GM12891 (cell line): Measurements from ENCODE around the gene ZNF287.

Experiments used
- PAX5 ChIP-seq: IDR thresholded peaks from 2 replicates; pipeline ENCODE4 v1.6.1; 2011; ENCODE audit warnings: low read length, moderate library complexity, mild to moderate bottlenecking; ENCODE audit not compliant: insufficient read depth, severe bottlenecking
- POLR2A ChIP-seq: IDR thresholded peaks from 2 replicates; pipeline ENCODE4 v1.6.1; 2011; ENCODE audit warnings: low read depth, low read length, control low read depth
- POLR2AphosphoS5 ChIP-seq: IDR thresholded peaks from 2 replicates; pipeline ENCODE4 v1.6.1; 2011; ENCODE audit warnings: low read depth, low read length, control low read depth
- POU2F2 ChIP-seq: IDR thresholded peaks from 2 replicates; pipeline ENCODE4 v1.6.1; 2011; ENCODE audit warnings: low read depth, mild to moderate bottlenecking, control low read depth, low read length, moderate library complexity
- SPI1 ChIP-seq: IDR thresholded peaks from 2 replicates; pipeline ENCODE4 v1.6.1; 2011; ENCODE audit warnings: low read depth, low read length, control low read depth
- TAF1 ChIP-seq: IDR thresholded peaks from 2 replicates; pipeline ENCODE4 v1.6.1; 2011; ENCODE audit warnings: low read depth, low read length, control low read depth

DNA sequence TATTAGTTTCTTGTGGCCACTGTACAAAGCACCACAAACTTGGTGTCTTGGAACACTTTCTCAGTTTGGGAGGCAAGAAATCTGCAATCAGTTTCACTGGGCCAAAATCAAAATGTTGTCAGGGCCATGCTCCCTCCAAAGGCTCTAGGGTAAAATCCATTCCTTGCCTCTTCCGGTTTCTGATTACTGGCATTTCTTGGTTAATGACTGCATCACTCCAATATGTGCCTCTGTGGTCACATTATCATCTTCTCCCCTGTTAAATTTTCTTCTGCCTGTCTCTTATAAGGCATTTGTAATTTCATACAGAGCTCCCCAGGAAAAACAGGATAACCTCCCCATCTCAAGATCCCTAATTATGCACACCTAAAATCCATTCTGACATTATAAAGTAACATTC lies 34.8 kb downstream of the ZNF287 start:
- TF ChIP-seq POLR2AphosphoS5 (no peak), TAF1 (no peak), POLR2A (no peak), SPI1 (no peak), POU2F2 (no peak), PAX5 (no peak)
